Inflammatory macrophage treated with lipopolysaccharide for 1 hour (primary cell): ENCODE measurements around the gene ITPKC.
"Not testable (repeated sequence)": the region's sequence is repeated elsewhere in the genome, so short reads cannot be mapped to it uniquely, and the experiment has no call there.

Experiments
- DNase-seq, 2 donors: peaks; one replicate each; pipeline ENCODE4 v3.0.0-alpha.2; 2020 to 2022

Gene ITPKC

DNA sequence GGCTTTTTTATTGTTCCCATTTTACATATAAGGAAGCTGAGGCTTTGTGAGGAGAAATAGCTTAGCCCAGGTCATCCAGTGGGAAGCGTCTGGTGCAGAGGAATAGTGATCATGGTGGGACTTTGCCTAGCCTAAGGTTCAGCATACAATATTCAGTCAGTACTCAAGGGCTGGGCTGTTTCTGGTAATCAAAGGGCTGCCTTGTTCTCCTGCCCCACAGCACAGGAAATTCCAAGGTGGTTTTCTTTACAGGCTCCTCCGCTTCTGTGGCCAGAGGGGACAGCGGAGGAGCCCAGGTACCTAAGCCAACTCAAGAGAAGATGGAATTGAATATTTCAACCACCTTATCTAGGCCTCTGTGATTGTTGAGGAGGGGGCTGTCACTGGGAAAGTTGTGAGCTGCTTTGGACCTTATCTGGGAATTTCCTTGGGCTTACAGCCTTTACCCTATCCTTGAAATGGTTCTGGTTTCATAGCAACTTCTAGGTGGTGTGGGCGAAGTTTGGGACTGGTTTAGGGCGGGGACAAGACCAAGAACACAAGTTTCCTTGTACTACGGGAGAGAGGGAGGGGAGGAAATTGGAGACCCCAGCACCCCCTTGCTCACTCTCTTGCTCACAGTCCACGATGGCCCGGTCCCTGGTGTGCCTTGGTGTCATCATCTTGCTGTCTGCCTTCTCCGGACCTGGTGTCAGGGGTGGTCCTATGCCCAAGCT lies 58.2 kb downstream of the ITPKC start, which contains the start of gene MIA:
Gene MIA, plus strand, starts transcription at position 606 of the 716 bp plus-strand sequence. Its CDS starts 22 bp downstream, at position 628.
- peak in 1 of 2 donors; percentile 20 for DNase-seq

DNA sequence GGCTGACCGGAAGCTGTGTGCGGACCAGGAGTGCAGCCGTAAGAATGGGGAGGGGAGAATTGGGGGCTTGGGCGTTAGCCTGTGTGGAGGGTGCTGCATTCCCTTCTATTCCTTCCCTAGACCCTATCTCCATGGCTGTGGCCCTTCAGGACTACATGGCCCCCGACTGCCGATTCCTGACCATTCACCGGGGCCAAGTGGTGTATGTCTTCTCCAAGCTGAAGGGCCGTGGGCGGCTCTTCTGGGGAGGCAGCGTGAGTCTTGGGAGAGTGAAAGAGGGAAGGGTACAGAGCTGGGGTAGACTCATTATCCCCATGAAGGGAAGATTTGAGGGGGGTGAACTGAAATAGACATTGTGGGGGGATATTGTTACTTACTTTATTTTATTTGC lies 58.7 kb downstream of the ITPKC start:
- no peak for DNase-seq

DNA sequence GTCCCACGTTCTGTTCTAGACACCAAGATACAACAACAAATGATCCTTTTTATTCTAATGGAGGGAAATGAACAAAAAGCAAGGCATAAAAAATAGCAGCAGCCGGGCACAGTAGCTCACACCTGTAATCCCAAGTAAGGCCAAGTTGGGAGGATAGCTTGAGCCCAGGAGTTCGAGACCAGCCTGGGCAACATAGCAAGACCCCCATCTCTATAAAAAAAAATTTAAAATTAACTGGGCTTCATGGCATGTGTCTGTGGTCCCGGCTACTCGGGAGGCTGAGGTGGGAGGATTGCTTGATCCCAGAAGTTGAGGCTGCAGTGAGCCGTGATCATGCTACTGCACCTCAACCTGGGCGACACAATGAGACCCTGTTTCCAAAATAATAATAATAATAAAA lies 59.5 kb downstream of the ITPKC start:
- DNase-seq: no peak

DNA sequence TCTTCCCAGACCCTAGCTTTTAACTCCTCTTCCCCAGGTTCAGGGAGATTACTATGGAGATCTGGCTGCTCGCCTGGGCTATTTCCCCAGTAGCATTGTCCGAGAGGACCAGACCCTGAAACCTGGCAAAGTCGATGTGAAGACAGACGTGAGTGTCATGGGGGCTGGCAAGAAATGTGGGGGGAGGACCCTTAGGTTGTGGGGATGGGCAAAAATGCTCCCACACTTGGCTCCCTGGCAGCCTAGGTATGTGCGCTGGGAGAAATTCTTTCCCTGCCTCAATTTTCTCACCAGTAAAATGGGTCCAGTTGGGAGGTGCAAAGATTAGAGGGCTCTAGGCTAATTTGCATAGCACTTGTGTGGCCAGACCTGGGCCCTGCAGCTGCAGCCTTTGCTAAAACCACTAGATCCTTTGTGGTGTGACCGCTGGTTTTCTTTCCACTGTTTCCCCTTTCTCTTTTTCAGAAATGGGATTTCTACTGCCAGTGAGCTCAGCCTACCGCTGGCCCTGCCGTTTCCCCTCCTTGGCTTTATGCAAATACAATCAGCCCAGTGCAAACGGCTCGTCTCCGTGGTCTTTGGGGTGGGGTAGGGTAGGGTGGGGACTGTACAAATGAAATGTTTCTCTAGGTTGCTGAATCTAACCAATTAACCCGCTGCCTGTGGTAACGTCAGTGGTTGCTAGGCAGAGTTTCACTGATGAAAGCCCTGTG lies 60.2 kb downstream of the ITPKC start:
- peak; percentile 97 to 98 for DNase-seq

DNA sequence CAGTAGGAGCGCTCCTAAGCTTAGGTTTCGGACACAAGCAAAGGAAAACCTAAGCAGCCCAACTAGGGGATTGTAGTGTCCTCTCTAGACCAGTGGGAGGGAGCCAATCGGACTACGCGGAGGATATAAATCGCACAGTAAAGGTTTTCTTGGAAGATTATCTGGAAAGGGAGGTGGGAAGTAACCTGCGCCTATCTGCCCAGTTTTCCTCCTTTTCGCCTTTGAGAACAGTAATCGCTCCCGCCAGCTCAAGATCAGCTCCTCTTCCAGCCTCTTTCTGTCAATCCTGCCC lies 60.7 kb downstream of the ITPKC start:
- DNase-seq: no peak

DNA sequence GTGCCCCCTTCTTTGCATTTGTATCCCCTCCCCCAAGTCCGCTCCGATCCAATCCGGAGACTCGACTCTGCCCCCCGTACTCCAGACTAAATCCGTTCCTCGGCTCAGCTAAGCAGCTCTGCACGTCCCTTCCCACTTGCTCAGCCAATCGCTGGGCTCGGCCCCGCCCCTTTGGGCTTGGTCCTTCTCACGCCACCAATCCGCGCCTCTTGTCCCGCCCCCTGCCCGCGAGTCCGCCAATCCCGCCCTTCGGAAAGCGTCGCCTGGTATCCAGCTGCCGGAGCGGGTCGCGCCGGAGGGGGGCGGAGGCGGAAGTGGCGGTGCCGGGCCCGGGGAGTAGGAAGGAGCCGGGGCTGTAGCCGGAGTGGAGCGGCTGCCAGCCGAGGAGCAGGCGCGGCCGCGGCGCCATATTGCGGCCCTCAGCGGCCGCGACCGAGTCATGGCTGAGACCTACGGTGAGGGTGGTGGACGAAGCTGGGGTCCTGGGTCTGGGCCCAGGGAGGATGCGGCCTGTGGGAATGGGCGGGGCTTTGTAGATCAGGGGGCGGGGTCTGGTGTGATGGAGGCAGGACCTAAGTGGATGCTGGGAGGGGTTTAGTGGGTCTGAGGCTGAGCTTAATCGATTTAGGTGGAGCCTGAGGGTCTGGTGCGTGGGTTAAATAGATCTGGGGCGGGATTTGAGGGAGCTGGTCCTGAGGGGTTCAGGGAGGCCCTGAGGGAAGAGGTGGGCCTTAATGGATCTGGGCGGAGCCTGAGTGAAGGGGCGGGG lies 61.2 kb downstream of the ITPKC start, which contains the start of gene RAB4B:
Gene RAB4B, plus strand, starts transcription at position 311 of the 769 bp plus-strand sequence. Its CDS starts 129 bp downstream, at position 440.
- DNase-seq: peak; percentile 100

DNA sequence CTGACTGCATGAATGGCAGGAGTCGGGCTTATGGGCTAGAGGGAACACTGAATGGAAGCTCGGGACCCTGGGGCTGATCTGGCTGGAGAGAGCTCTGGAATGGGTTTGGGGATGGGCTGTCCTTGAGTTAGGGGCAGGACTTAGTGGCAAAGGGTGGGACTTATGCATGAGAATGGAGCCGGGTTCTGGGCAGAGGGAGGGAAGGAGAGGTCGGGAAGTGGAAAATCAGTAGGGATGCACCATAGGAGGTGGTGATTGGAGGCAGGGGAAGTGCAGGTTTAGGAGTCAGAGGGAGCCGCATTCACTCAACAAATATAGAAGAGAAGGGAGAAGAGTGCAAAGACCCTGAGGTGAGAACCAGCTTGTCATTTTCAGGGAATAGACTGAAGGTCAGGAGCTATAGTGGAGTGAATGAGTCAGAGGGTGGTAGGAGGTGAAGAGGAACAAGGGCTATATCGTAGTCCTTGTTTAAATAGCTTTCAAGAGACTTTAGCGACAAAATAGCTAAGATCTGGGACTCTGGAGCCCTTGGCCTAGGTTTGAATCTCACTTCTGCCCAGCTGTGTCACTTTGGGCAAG lies 61.9 kb downstream of the ITPKC start:
- peak; percentile 47 to 68 for DNase-seq

DNA sequence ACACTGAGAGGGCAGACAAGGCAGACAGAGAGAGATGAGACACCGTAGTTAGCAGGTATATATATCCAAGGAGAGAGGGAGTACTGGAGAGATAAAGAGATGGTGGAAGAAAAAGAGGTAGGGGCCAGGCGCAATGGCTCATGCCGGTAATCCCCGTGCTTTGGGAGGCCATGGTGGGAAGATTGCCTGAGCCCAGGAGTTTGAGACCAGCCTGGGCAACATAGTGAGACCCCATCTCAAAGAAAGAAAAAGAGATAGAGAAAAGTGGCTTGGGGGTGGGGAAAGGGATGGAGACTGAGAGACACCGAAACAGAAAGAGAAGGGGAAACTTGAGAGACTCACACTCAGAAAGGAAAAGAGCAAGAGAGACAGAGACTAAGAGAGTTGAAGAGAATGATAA lies 63.7 kb downstream of the ITPKC start:
- DNase-seq: no peak

DNA sequence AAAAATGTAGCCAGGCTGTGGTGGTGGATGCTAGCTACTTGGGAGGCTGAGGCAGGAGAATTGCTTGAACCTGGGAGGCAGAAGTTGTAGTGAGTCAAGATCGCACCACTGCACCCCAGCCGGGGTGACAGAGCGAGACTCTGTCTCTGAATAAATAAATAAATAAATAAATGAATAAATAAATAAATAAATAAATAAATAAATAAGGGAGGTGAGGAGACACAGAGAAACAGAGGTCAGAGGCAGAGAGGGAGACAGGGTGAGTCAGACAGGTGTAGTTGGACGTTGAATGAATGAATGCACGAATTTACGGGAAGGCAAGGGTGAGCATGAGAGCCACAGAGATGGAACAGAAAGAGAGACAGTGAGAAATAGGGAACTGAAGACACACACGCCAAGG lies 64.2 kb downstream of the ITPKC start:
- DNase-seq: no peak

DNA sequence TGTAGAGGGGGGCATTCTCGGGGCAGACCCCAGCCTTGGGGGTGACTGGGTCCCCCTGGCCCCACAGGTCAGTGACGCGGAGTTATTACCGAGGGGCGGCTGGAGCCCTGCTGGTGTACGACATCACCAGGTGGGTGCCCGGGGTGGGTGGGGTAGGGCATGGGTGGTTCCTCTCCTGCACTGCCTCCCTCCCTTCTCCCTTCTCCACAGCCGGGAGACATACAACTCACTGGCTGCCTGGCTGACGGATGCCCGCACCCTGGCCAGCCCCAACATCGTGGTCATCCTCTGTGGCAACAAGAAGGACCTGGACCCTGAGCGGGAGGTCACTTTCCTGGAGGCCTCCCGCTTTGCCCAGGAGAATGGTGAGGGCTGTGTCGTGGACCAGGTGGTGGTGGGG lies 66.8 kb downstream of the ITPKC start:
- no peak for DNase-seq

DNA sequence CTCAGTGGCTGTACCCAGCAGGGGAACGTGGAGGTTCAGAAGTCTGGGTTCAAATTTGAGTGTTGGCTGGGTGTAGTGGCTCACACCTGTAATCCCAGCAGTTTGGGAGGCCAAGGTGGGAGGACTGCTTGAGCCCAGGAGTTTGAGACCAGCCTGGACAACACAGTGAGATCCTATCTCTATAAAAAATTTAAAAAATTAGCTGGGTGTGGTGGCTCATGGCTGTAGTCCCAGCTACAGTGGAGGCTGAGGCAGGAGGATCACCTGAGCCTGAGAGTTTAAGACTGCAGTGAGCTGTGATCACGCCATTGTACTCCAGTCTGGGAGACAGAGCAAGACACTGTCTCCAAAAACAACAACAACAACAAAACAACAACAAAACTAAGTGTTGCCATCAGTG lies 67.2 kb downstream of the ITPKC start:
- DNase-seq: not testable (repeated sequence)

DNA sequence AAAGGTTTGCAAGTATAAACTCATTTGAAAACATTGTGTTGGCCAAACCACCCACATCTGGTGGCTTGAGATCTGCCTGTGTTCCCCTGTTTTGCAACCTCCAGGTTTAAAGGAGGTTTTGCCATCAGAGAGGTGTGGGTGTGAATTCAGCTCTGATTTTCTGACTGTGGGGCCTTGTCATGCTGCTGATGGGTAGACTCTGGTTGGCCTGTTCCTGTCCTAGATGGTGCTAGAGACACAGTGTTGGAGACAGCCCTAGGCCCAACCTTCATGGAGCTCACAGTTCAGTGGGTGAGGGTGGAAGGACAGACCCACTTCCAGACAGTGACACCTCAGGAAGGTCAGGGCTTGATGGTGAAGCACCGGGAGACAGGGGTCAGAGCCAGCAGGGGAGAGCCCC lies 68.6 kb downstream of the ITPKC start:
- DNase-seq: peak in 1 of 2 donors; percentile 28

DNA sequence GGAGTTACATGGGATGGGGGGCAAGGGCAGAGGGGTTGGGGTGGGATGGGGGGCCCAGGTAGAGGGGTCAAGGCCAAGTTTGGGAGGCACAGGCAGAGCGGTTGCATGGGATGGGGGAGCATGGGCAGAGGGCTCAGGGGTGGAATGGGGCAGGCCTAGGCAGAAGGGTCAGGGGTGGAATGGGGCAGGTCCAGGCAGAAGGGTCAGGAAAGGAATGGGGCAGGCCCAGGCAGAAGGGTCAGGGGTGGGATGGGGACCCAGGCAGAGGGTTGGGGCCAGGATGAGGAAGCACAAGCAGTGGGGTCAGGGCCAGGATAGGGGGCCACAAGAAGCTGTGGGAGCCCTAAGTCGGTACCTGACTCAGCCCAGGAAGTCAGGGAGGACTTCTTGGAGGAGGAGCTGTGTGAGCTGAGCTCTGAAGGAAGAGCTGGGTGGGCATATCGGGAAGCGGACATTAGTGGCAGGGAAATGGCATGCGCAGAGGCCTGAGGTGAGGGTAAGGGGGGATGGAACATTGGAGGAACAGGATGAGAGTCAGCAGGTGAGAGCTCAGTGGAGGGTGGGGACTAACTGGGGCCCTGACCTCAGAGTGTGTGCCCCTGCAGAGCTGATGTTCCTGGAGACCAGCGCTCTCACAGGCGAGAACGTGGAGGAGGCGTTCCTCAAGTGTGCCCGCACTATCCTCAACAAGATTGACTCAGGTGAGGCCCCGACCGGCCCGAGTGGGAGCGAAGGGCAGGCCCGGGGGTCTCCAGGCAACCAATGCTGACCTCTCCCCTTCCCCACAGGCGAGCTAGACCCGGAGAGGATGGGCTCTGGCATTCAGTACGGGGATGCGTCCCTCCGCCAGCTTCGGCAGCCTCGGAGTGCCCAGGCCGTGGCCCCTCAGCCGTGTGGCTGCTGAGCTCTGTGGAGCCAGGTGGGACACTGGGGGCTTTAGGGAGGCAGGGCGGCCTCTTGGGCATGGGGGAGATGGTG lies 69.4 kb downstream of the ITPKC start:
- DNase-seq: no peak
